WERI-Rb-1 (cell line): ENCODE data around the gene CYP2A13.
"Not testable (repeated sequence)": the region's sequence is repeated elsewhere in the genome, so short reads cannot be mapped to it uniquely, and the experiment has no call there.

Experiments used
- DNase-seq: peaks from one replicate; pipeline ENCODE4 v3.0.0-alpha.2; 2020
- H3K27ac ChIP-seq: fragments of 250-450 bp; sonication (Bioruptor Pico); 2 replicates; pipeline ENCODE4 v1.5.1; 2020; ENCODE audit warnings: mild to moderate bottlenecking, moderate library complexity
- H3K27me3 ChIP-seq: fragments of 250-450 bp; sonication (Bioruptor Pico); 2 replicates; pipeline ENCODE4 v1.5.1; 2021; ENCODE audit warnings: mild to moderate bottlenecking, low read depth, moderate library complexity; ENCODE audit not compliant: insufficient read depth, severe bottlenecking
- H3K36me3 ChIP-seq: fragments of 250-450 bp; sonication (Bioruptor Pico); 2 replicates; pipeline ENCODE4 v1.5.1; 2020; ENCODE audit warnings: mild to moderate bottlenecking, moderate library complexity
- H3K4me3 ChIP-seq: 2 replicates; pipeline ENCODE4 v1.5.1; 2011; ENCODE audit warnings: low read depth, mild to moderate bottlenecking, control low read depth, low read length
- H3K9me3 ChIP-seq: fragments of 250-450 bp; sonication (Bioruptor Pico); 2 replicates; pipeline ENCODE4 v1.5.1; 2021; ENCODE audit warnings: mild to moderate bottlenecking, moderate library complexity; ENCODE audit not compliant: severe bottlenecking
- TF ChIP-seq, protein P1 (sequence below): IDR thresholded peaks from 2 replicates; pipeline ENCODE4 v1.5.1; 2011; ENCODE audit warnings: low read depth, mild to moderate bottlenecking, control low read depth, inconsistent platforms, low read length

CYP2A13 gene

DNA sequence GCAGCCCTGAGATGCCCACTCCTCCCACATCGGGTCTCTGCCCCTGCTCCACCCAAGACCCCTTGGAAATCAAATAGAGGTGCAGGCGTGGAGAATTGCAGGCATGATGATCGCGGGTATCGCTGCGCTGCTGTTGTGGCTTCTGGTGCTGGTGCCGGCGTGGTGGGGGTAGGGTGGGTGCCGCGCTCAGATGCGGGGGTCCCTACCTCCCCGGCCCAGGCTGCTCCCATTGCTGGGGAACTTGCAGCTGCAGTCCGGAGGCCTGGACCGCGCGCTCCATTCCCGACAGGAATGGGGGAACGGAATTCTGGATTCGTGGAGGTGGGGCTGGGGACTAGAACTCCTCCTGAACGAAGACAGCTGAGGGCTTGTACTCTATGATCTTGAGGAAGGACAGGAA lies 46.4 kb downstream of the CYP2A13 start:
- H3K4me3 ChIP-seq, result no peak overlapping the region
- TF ChIP-seq, protein P1, sequence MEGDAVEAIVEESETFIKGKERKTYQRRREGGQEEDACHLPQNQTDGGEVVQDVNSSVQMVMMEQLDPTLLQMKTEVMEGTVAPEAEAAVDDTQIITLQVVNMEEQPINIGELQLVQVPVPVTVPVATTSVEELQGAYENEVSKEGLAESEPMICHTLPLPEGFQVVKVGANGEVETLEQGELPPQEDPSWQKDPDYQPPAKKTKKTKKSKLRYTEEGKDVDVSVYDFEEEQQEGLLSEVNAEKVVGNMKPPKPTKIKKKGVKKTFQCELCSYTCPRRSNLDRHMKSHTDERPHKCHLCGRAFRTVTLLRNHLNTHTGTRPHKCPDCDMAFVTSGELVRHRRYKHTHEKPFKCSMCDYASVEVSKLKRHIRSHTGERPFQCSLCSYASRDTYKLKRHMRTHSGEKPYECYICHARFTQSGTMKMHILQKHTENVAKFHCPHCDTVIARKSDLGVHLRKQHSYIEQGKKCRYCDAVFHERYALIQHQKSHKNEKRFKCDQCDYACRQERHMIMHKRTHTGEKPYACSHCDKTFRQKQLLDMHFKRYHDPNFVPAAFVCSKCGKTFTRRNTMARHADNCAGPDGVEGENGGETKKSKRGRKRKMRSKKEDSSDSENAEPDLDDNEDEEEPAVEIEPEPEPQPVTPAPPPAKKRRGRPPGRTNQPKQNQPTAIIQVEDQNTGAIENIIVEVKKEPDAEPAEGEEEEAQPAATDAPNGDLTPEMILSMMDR, result no peak
- H3K9me3 ChIP-seq, result no peaks in the 10 kb centered on the region
- no peak for DNase-seq
- no peaks in the 10 kb centered on the region for H3K27me3 ChIP-seq
- H3K36me3 ChIP-seq, result no peaks in the 10 kb centered on the region
- no peak overlapping the region for H3K27ac ChIP-seq

DNA sequence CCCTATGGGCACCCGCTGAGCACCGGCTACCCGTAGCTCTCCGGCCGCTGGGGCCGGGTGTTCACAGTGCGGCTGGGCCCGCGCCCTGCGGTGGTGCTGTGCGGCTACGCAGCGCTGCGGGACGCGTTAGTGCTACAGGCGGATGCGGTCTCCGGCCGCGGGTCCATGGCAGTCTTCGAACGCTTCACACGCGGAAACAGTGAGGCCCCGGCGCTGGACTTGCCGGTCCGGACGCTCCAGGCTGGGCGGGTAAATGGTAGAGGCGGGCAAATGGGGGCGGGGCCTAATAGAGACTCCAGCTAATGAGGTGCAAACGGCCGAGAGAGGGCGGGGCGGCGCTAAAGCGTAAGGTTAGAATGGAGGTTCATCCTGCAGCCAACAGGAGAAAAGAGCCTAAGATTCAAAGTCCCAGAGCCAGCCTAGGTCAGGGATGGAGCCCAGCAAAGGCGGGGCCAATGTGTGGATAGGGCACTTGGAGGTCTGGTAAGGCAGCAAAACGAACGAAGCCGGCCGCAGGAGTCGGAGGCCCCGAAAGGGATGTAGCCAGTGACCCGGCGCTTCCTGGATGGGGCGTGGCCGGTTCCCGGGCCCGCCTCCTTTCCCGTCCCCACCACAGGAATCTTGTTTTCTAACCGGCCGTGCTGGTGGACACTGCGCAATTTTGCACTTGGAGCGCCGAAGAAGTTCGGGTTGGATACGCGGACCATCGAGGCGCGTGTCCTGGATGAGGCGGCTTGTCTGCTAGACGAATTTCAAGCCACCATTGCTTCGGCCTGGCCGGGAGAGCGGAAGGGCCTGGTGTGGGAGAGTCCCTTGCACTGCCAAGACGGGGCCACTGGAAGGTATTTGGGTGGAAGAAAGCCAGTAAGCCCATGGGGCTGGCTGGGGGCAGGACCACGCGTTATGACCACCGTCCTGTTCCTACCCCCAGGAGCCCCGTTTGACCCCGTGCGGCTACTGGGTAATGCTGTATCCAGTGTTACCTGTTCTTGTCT lies 47.4 kb downstream of the CYP2A13 start:
- H3K27ac ChIP-seq, H3K36me3 ChIP-seq, H3K4me3 ChIP-seq, DNase-seq, H3K9me3 ChIP-seq, H3K27me3 ChIP-seq: not testable (repeated sequence)

DNA sequence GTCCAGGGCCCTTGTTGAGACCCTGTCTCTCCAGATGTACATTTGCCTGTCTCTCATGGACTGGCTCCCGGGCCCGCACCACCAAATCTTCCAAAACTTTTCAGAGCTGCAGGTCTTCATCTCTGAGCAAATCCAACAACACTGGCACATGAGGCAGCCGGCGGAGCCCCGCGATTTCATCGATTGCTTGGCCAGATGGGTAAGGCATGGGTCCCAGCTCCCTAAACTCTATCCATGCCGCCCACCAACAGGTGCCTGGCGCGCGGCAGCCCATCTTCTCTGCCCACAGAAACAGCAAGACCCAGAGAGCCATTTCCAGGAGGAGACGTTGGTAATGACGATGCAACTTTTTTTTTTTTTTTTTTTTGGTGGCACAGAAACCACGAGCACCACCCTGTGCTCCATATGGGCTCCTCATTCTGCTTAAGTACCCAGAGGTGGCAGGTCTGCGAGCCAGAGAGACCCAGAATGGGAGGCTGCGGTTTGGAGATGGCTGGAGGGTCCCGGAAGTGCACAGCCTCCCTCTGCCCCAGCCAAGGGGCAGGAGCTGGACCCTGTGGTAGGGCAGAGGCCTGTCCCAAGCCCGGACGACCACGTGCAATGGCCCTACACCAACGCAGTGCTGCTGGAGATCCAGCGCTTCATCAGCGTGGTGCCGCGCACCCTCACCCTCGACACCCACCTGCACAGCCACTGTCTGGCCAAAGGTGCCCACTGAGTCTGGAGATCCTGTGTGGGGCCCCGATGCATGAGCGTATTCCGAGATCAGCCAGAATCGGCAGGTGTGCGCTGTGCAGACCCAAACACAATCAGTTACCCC lies 48.6 kb downstream of the CYP2A13 start:
- H3K36me3 ChIP-seq, result no peaks in the 10 kb centered on the region
- TF ChIP-seq, protein P1, result no peak
- no peak for DNase-seq
- no peak overlapping the region for H3K27ac ChIP-seq
- H3K27me3 ChIP-seq, result no peaks in the 10 kb centered on the region
- H3K9me3 ChIP-seq, result no peaks in the 10 kb centered on the region
- no peak overlapping the region for H3K4me3 ChIP-seq

DNA sequence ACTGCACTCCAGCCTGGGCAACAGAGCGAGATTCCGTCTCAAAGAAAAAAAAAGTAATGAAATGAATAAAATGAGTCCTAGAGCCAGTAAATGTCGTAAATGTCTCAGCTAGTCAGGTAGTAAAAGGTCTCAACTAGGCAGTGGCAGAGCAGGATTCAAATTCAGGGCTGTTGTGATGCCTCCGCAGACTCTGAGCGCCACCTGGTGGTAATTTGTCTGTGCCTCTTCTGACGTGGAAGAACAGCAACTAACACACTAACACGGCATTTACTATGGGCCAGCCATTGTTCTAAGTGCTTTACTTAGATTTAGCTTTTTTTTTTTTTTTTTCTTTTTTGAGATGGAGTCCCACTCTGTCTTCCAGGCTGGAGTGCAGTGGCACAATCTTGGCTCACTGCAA lies 56.2 kb downstream of the CYP2A13 start:
- DNase-seq, result peak; percentile 84
- H3K4me3 ChIP-seq, result no peak overlapping the region
- no peaks in the 10 kb centered on the region for H3K36me3 ChIP-seq
- no peak overlapping the region for H3K27ac ChIP-seq
- no peaks in the 10 kb centered on the region for H3K27me3 ChIP-seq
- no peaks in the 10 kb centered on the region for H3K9me3 ChIP-seq
- TF ChIP-seq, protein P1, result peak; percentile 77
